ENCODE results near the gene PDIA4.

- TF ChIP-seq POLR2A (IDR thresholded peaks at IDR 0.05; ENCODE audit: low read depth, low read length), result no peak
- TF ChIP-seq POLR2AphosphoS5 (IDR thresholded peaks at IDR 0.05; ENCODE audit: low read depth, low read length), result no peak
- TF ChIP-seq TAF1 (IDR thresholded peaks at IDR 0.05; ENCODE audit: low read depth, low read length), result no peak
These were observed 25.6 kb upstream of the PDIA4 start for GRCh38 chr7:149053885-149054284.

Measured in GM12891 (cell line).